CD4-positive, alpha-beta T cell treated with Interleukin-15 for 1 hour (primary cell): Measurements from ENCODE around the gene NPEPPS.

Source experiments
- DNase-seq: peaks from one replicate; pipeline ENCODE4 v3.0.0-alpha.2; 2020

NPEPPS gene

DNA sequence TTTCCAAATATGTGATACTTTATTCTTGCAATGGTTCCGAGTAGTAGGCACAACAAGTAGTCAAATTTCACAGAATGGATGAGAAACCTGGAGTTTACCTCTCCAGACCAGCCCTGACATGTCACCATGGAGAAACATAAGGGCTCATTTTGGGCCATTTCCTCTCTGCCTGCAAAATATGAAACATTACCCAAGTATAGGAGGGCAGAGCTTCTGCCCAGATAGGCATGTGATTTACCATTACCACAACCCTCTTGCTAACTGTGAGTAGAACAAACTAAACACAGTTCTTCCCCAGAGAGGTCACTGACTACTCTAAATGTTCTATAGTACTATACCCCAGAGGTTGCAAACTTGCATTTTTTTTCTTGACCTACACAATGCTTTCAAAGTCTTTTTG, 103.1 kb downstream of the NPEPPS start:
- no peak for DNase-seq

DNA sequence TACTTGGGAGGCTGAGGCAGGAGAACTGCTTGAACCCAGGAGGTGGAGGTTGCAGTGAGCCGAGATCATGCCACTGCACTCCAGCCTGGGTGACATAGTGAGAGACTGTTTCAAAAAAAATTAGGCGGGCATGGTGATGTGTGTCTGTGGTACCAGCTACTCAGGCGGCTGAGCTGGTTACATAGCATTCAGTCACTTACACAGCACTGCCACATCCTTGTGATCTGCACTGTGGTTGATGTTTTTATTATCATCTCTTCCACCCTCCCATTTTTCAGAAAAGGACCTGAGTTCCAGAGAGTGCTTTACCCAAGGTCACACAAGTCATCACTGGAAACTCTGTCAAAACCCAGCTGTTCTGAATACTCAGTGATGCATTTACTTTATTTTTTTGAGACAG, 104.0 kb downstream of the NPEPPS start:
- DNase-seq, result no peak

DNA sequence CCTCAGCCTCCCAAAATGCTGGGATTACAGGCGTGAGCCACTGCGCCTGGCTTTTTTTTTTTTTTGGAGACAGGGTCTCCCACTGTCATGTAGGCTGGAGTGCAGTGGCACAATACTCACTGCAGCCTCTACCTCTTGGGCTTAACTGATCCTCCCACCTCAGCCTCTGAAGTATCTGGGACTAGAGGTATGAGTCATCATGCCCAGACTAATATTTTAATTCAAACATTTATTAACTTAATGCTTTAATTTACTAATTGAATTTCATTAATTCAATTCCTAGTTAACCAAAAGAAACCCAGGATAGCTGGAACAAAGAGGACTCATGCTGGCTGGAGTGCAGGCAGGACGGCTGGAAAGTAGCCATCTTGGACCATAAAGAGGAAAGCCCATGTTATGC, 104.8 kb downstream of the NPEPPS start:
- no peak for DNase-seq

DNA sequence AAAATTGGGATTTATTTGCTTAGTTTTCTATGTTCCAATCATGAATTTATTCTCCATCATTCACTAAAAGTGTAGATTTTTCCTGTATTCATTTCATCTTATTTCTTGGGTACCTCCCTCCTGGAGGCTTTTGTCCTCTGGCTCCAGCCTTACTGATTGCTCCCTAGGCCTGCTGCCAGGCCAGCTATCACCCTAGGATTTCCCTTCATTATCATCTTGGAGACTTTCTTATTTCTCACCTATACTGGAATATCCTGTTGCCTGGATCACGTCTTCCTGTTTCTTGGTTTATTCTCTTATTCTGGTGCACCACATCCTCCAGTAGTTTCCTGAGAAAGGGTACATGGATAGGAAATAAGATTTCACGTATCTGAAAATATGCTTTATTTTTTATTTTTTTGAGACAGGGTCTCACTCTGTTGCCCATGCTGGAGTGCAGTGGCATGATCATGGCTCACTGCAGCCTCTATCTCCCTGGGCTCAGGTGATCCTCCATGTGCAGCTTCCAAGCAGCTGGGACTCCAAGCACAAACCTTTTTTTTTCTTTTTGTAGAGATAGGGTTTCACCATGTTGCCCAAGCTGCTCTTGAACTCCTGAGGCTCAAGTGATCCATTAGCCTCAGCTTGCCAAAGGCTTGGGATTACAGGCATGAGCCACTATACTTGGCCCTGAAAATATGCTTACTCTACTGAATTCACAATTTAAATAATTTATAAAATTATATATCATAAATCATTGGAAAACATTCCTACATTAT, 105.5 kb downstream of the NPEPPS start:
- DNase-seq, result no peak

DNA sequence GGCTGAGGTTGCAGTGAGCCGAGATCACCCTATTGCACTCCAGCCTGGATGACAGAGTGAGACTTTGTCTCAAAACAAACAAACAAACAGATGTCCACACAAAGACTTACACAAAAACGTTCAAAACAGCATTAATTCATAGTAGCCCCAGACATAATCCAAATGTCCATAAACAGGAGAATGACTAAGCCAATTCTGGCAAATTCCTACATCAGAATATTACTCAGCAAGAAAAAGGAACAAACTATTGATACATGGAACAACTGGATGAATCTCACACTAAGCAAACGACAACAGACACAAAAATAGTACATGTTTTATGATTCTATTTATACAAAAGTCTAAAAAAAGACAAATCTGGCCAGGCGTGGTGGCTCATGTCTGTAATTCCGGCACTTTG, 108.0 kb downstream of the NPEPPS start:
- DNase-seq, result no peak

DNA sequence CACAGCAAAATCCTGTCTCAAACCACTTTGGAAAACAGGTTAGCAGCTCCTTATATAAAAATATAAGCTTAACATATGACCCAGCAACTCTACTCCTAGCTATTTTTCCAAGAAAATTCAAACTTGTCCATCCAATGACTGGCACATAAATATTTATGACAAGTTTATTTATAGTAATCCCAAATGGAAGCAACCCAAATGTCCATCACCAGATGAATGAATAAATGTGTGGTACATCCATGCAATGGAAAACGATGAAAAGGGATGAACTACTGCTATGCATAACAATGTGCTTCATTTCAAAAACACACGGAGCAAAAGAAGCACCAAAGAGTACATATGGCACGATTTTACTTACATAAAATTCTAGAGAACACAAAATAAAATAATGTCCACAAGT, 109.2 kb downstream of the NPEPPS start:
- no peak for DNase-seq

DNA sequence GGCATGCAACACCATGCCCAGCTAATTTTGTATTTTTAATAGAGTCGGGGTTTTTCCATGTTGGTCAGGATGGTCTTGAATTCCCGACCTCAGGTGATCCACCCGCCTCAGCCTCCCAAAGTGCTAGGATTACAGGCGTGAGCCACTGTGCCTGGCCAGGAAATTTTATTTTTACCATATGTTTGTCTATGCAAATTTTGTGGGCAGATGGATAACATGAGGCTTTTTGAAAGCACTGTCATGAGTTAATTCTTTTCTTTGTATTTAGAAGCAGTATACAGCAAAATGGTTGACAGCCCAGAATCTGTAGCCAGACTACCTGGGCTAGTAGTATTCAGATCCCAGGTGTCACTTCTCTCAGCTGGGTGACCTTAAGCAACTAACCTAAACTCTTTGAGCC, 110.3 kb downstream of the NPEPPS start:
- DNase-seq, result no peak

DNA sequence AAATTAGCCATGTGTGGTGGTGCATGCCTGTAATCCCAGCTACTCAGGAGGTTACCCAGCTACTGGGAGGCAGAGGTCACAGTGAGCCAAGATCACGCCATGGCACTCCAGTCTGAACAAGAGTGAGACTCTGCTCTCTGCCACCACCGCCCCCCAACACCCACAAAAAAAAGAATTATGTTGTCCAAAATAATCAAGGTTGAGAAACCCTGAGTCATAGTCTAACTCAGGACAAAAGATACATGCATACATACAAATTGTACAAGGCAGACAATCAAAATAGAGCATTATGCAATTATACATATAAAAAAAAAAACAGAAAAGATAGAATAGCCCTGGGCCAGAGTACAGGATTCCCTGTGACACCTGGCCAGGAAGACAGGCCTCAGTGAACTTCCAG, 112.2 kb downstream of the NPEPPS start:
- DNase-seq, result no peak

DNA sequence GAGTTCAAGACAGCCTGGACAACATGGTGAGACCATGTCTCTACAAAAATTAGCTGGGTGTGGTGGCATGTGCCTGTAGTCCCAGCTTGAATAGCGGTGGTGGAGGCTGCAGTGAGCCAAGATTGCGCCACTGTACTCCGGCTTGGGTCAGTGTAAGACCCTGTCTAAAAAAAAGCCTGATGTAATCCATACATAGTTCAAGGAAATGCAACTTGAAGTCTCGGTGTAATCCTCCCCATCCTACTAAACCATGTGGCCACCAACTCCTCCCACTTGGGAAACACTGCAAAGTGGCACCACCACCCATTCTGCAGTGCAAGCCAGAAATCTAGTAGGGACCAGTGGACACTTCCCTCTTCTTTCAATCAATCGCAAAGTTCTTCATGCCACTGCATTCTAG, 113.4 kb downstream of the NPEPPS start:
- no peak for DNase-seq

DNA sequence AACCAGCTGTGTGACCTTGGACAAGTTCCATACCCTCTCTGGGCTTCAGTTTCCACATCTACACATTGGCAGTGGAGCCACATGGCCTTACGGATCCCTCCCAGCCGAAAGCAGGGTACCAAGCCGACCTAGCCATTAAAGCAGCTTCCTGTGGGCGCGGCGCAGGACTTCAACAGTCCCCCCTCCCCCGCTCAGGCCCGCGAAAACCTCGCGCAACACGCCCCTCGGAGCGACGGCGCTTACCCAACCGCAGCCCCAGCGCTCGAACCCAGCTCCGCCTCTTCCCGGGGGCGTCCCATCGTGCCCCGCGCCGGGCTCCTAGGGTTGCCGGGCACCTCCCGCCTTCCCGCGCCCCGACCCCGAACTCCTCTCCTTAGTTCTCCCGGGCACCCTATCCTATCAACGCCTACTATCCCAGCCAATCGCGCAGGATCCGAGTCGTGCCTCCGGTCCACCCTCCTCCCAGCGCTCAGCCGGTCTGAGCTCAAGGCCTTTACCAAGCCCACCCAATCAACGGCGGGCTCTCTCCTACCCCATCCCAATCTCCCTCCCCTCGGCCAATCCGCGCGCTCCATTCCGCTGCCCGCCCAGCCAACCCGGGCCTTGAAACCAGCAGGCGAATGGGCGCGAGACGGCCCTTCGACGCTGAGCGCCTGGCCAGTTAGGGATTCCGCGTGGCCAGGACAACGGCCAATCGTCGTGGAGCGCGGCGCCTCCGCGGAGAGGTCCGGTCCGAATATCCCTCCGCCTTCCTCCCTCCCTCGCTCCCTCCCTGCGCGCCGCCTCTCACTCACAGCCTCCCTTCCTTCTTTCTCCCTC, 118.5 kb downstream of the NPEPPS start, which contains the start of gene KPNB1:
Gene KPNB1 (plus strand): TSS at position 767 of the 819 bp plus-strand sequence. CDS start 326 bp downstream, outside the sequence.
- DNase-seq, result peak; percentile 99

DNA sequence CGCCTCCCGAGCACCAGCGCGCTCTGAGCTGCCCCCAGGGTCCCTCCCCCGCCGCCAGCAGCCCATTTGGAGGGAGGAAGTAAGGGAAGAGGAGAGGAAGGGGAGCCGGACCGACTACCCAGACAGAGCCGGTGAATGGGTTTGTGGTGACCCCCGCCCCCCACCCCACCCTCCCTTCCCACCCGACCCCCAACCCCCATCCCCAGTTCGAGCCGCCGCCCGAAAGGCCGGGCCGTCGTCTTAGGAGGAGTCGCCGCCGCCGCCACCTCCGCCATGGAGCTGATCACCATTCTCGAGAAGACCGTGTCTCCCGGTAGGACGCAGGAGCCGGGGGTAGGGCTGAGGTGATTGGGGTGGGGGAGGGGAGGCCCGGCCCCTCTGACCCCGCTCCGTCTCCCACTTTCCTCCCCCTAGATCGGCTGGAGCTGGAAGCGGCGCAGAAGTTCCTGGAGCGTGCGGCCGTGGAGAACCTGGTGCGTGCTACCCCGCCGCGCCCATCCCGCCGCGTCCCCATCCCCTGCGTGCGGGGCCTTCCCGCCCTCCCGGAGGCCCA, 119.1 kb downstream of the NPEPPS start:
- DNase-seq, result no peak

DNA sequence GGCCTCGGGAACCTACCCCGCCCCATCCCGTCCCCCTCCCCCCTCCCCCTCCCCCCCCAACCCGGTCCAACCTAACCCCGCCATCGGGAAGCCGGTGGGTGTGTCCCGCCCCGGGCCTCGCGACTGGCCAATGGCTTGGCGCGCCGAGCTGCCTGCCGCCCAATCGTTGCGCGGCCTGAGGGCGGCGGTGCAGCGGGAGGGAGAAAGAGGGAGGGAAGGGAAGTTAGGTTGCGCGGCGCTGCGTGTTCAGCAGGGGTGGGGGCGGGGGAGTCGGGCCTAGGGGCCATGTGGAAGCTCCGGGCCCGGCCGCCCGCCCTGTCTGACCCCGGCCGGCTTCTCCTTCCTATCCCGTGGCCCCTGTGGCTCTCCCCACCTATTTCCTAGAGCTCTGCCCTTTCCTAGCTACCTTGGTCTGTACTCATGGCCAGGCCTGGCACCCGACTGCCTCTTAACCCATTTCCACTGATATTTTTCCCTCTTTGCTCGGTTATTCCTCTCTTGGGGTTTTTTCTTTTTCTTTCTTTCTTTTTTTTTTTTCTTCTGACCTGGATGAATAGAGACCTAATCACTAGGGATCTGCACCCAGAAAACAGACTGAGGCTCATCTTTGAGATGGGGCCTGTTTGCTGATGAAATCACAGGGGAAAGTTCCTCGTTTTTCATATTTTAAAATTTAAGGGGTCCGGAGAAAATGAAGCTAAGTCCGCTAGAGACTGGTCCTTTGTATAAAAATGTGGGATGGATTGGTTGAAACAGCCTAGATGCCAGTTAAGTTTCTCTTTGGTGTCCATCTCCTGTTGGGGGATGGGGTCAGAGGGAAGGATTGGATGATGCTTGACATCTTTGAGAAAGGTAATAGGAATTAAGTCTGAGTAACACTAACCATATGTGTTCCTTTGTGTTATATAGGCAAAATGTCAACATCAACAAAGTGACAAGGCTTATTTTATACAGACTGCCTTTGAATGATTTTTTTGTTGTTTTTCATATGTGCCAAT, 119.9 kb downstream of the NPEPPS start:
- peak; percentile 95 for DNase-seq

DNA sequence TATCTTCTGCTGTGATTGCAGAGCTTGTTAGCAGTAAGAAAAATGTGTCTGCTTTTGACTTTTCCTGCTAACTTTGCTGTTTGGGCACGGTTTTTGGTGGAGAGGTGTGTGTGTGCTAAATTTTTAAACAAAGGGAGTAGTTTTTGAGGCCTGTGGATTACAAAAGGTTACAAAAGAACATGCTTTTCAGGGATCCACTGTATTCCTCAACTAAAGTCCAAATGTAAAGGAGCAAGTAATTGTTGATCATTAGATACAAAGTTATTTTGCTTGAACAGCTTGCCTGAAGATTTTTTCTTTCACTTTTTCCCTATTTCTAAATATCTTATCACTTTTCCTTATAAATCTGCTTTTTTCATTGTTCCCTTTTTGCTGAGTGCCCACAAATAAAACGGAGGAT, 120.8 kb downstream of the NPEPPS start:
- DNase-seq, result no peak

DNA sequence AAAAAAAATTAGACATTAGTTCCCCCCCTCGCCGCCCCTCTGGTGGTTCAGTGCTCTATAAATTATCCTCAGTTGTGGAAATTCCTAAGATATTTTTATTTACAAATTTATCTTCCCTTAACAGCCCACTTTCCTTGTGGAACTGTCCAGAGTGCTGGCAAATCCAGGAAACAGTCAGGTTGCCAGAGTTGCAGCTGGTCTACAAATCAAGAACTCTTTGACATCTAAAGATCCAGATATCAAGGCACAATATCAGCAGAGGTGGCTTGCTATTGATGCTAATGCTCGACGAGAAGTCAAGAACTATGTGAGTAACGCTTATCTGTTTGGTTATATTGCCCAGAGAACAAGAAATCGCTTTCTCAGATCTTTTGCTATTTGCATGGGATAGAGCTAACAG, 121.7 kb downstream of the NPEPPS start:
- DNase-seq, result no peak

DNA sequence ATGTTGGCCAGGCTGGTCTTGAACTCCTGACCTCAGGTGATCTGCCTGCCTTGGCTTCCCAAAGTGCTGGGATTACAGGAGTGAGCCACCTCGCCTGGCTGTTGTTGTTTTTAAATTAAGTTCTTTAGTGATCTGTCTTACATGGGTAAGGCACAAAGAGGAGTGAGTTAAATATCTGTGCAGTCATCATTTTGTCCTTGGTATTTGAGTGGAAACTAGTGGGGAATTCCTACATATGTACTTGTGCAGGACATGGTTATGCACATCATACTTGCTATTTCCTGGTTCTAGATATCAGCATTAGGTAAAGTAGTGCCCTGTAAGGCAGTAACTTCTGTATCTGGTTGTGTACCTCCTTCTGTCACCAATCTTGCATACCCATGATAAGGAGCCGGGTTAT, 122.5 kb downstream of the NPEPPS start:
- no peak for DNase-seq

DNA sequence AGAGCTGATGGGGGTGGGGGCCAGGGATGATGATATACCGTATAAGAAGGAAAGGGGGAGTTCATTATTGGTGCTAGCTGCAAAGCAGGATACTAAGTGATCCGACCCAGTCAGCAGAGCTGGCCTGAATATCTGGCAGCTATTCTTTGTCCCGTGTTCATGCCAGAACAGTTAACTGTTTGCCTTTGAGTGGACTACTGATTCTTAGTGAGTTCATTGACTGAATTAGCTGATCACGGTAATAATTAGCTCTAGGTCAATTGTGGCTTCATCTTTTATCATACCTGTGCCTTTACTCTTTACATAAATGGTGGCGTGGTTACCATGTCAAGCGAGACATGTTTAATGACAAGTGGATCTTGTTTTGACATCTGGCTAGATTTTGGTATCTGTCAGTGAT, 124.1 kb downstream of the NPEPPS start:
- no peak for DNase-seq

DNA sequence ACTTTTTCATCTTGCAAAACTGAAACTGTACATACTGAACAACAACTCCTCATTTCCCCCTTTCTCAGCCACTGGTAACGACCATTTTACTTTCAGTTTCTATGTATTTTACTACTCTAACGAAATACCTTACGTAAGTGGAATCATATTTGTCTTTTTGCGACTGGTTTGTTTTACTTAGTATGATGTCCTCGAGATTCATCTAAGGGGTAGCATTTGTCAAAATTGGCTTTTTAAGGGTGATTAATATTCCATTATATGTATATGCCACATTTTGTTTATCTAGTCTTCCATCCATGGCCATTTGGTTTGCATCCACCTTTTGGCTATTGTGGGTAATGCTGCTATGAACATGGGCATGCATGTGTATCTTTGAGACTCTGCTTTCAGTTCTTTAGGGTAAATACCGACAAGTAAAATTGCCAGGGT, 129.2 kb downstream of the NPEPPS start:
- no peak for DNase-seq

DNA sequence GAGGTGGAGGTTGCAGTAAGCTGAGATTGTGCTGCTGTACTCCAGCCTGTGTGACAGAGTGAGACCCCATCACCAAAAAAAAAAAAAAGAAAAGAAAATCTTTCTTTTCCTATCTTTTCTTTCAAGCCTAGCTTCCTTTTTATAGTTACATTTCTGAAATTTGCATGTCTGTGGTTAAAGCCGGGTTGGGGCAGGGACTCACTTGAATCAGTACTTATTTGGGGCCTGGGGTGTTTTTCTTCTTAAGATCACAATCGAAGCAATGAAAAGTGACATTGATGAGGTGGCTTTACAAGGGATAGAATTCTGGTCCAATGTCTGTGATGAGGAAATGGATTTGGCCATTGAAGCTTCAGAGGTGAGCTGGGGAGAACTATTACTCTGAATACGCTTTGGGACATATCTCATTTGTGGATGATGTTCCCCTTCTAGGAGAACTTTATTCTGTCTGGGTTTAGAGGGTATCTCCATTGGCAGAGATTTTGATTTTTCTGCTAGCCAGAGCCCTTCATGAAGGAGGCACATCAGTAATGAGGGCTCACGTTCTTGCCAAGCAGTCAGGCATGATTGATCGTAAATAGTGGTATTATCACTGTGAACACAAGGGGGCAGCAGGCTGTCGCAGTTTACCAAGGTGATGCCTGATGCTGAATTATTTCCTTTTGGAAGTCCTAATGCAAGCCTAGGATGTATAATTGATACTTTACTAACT, 133.2 kb downstream of the NPEPPS start:
- DNase-seq, result peak; percentile 53

DNA sequence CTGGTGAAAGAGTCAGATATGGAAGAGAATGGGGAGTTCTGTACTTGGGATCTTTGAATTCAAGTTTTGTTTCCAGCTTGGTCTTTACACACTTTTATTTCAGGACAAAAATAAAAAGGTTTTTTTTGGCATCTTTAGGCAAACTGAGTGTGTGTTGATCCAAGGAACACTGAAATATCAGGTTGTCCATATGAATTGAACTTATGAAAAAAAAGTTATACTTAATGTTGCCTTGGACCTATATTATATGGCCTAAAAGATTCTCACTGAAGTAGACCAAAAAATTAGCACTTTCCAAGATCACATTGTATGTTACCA, 133.7 kb downstream of the NPEPPS start:
- DNase-seq, result no peak

DNA sequence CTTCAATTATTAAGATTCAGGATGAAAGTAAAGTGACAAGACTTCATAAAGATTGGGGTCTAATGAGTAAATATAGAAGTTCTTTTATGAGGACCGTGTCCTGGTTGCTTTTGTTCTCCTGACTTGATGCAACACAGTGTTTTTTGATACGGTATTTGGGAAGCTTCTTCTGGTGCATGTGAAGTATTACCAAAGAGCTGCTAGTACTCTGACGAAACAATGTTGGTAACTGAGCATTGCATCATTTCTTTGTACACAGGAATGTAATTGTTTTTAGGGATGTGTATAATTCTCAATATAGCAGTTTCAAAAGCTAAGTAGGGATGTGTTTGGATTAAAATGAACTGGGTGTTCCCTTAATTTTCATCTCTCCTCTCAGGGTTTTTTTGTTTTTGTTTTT, 134.7 kb downstream of the NPEPPS start:
- DNase-seq, result no peak

DNA sequence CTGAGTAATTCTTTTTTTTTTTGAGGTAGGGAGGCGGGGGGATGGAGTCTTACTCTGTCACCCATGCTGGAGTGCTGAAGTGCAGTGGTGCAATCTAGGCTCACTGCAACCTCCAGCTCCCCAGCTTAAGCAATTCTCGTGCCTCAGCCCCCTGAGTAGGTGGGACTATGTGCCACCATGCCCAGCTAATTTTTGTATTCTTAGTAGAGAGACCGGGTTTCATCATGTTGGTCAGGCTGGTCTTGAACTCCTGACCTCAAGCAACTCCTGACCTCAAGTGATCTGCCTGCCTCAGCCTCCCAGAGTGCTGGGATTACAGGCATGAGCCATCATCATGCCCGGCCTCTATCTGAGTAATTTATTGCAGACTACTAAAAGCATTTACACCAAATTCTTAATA, 138.2 kb downstream of the NPEPPS start:
- no peak for DNase-seq

DNA sequence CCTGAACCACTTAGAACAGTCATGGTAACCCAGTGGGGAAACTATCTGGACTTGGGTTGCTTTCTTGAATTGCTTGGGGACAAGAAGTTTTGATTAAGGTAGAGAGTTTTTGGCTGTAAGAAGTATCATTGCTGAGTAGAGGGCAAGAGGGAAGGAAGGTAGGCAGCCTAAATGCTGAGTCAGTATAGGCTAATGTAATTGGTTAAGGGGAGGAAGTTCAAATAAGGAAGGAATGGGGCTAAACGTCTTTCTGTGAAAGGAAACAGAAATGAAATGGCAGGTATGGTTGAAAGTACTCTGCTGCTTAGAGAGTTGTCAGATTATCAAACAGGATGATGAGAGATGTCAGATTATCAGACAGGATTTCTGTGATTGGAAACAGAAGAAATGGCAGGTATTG, 139.2 kb downstream of the NPEPPS start:
- DNase-seq, result no peak
